HG03025 (cell line): ENCODE measurements around the gene KCNQ1.

ENCODE experiments used
- ATAC-seq: cut with Tn5 transposase; IDR thresholded peaks from one replicate; pipeline ENCODE4 v1.9.1; 2021; ENCODE audit warnings: mild to moderate bottlenecking, moderate library complexity; ENCODE audit not compliant: unreplicated experiment, low FRiP score

Gene KCNQ1

GRCh38 chr11:2440646-2441045 lies 4.2 kb upstream of the KCNQ1 start:
- ATAC-seq: no peak

GRCh38 chr11:2441171-2441570 lies 3.6 kb upstream of the KCNQ1 start:
- no peak for ATAC-seq

- no peak for ATAC-seq
These were observed 2.2 kb upstream of the KCNQ1 start for GRCh38 chr11:2442589-2442988.

GRCh38 chr11:2443406-2443805 lies 1.4 kb upstream of the KCNQ1 start:
- ATAC-seq: no peak

GRCh38 chr11:2443881-2444820 lies 657 bp upstream of the KCNQ1 start, which contains the start of gene TRPM5:
Gene TRPM5 (minus strand): TSS chr11:2444514. CDS start chr11:2423036, 21,478 bp downstream.
- ATAC-seq: no peak

- ATAC-seq: no peak
These were observed 1.1 kb downstream of the KCNQ1 start for GRCh38 chr11:2445746-2446551.

GRCh38 chr11:2446590-2447252 lies 1.9 kb downstream of the KCNQ1 start:
- ATAC-seq: no peak

- ATAC-seq: no peak
These were observed 2.6 kb downstream of the KCNQ1 start for GRCh38 chr11:2447253-2447950.

GRCh38 chr11:2447951-2448650 lies 3.3 kb downstream of the KCNQ1 start:
- no peak for ATAC-seq

GRCh38 chr11:2448661-2449547 lies 4.1 kb downstream of the KCNQ1 start:
- ATAC-seq: no peak

- no peak for ATAC-seq
These were observed 4.9 kb downstream of the KCNQ1 start for GRCh38 chr11:2449548-2450320.

GRCh38 chr11:2450321-2451041 lies 5.7 kb downstream of the KCNQ1 start:
- no peak for ATAC-seq

- ATAC-seq: no peak
These were observed 6.5 kb downstream of the KCNQ1 start for GRCh38 chr11:2451336-2451735.

GRCh38 chr11:2451916-2452315 lies 7.1 kb downstream of the KCNQ1 start:
- ATAC-seq: no peak

- ATAC-seq: no peak
These were observed 7.7 kb downstream of the KCNQ1 start for GRCh38 chr11:2452321-2453012.

- ATAC-seq: no peak
These were observed 8.6 kb downstream of the KCNQ1 start for GRCh38 chr11:2453436-2453835.

GRCh38 chr11:2458321-2458720 lies 13.5 kb downstream of the KCNQ1 start:
- no peak for ATAC-seq
